T-helper 1 cell (primary cell): ENCODE data around the gene NTF3.

Source experiments
- DNase-seq, 5 donors: peaks; one replicate each; pipeline ENCODE4 v3.0.0-alpha.2; 2012 to 2020

The NTF3 gene

DNA sequence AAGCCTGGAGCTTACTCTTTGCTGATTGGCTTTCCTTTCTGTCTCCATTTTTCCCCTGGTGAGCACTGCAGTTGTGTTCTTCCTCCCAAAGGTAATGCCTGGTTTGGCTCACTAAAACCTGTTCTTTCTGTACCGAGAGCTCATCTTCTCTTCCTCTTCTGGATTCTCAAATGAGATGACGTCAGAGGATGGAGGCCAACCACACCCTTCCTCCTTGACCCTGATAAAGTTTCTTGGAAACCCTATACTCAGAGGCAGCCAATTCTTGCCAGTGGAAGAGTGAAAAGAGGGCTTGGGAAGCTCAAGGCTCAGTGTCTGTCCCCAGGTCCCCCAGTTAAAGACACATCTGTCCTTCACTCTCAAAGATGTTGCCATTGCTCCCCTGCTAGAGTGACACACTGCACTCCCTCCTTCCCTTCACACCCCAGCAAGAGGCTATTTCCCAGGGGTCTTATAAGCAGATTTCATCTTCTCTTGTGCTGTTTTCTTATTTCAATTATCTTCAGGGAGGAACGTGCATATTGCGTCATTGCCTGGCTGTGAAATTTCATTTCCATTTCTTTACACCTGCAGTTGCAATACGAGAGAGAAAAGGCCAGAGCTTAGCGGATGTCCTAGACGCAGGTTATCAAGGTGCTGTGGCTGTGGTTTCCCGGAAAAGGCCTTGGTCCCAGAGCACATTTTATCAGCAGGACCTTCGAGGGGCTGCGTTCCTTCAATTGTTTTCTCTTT is 27.3 kb downstream of the NTF3 start:
- DNase-seq: no peak

DNA sequence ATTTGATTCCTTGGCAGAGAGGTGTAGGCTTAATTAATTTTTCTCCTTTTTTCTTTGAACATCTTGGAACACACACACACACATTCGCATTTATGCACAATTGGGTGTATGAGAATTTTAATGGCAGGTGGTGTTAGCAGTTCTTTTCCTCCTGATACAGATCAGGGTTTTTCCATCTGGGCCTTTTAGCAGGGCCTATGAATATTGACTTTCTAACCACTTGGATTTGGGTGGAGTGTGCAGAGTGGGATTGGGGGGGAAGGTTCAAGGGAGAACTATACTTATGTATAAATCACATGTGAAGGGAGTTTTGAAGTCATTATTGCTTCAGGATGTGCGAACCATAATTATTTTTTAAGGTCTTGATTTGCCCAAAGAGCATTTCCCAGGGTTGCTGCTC is 28.9 kb downstream of the NTF3 start:
- DNase-seq: no peak

DNA sequence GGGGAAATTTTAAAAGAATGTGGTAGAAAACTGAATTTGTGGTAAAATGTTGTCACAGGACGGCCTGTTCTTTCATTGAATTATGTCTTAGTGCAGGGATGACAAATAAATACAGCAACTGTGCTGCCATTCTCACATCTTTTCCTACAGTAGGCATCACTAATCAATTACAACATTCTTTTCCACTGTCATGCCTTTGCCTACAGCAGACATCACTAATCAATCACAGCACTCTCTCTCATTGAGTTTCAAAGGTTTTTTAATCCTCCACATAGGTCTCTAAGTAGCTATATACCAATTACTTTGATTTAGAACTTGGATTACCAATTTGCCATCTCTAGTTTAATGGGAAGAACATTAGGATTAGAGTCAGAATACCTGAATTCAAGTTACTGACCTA is 30.1 kb downstream of the NTF3 start:
- DNase-seq: no peak

GRCh38 chr12:5464096-5464495 is 32.2 kb downstream of the NTF3 start:
- DNase-seq: no peak

DNA sequence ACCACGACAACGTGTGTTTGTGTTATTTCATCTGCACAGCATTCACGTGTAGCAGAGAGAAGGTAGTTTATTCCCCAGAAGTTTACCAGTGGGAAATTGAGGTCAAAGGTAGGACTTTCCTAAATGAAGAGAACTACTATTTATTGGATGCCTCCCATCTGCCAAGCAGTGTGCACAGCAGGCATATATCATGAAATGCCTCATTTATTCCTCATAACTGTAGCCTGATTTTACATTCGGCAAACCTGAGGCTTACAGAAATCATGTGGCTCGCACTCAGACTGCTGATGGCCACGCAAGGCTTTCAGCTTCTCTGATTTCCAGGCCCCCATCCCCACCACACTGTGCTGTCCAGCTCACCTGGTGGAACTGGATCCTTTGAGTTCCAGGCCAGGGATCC is 33.5 kb downstream of the NTF3 start:
- DNase-seq: no peak

DNA sequence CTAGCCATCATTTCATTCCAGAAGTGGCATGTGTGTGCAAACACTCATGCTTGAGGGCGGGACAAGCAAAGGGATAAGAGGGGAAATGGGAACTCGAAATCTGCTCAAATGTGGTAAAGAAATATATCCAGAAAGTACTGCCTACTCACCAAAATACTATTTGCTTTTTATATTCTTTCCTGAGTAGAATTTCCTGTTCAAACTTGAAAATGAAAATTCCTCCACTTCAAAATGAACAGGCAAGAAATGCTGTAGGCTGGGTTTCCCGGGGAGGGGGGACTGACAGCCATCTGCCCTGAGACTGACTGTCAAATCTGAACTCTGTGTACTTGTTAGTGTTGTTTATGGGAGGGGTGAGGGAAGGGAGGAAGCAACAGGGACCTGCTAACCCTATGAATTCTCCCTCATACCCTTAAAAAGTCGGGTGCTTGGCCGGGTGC is 34.6 kb downstream of the NTF3 start:
- DNase-seq: no peak

GRCh38 chr12:5467931-5468330 is 36.0 kb downstream of the NTF3 start:
- DNase-seq: no peak

GRCh38 chr12:5470221-5470620 is 38.3 kb downstream of the NTF3 start:
- no peak for DNase-seq

DNA sequence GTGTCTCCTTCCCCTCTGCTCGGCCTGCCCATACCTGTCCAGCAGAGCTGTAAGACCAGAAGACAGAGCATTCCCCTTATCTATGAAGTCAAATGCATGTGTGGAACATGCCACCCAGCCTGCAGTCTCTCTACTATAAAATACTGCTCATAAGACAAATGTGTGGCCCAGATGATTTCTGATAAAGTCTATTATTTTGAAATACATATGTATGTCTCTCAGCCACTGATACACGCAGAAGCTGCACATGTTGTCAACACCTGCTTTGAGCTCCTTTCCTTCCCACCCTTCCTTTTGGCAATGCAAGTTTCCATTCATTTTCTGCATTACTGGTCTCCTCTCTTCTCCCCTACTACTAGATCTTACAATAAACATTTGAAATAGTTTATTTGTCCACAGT is 38.8 kb downstream of the NTF3 start:
- DNase-seq: no peak

- DNase-seq: no peak
Observed at GRCh38 chr12:5473076-5473782, 41.3 kb downstream of the NTF3 start.

DNA sequence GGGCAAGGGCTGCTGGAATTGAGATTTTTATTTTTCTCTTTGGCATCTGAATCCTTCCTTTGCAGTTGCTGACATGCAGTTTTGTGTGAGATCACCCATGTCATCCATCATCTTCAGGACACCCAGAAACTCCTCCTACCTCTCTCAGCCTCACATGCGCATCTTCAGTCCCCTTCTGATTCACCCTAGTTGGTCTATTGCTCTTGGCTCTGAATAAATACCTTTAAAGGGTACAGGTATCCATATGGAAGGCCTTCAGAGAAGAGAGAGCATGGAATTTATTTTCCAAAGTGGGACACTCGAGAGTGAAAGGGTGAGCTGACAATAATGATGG is 41.8 kb downstream of the NTF3 start:
- no peak for DNase-seq

DNA sequence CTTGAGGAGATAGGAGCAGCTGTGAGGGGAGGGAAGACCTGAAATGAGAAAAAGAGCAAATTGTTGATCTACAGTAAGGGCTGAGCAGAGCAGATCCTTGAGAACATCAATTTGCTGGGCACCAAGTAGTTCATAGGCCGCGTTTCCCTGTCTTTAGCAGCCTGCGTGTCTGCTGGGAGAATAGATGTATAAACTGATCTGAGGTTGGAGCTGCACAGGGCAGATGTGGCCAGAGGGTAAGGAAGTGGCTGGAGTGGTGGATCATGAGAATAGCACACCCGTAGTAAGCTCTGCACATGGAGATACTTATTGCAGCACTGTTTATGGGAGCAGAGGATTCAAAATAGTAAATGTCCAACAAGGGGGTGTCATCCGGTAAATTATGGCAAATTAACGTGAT is 44.4 kb downstream of the NTF3 start:
- no peak for DNase-seq

DNA sequence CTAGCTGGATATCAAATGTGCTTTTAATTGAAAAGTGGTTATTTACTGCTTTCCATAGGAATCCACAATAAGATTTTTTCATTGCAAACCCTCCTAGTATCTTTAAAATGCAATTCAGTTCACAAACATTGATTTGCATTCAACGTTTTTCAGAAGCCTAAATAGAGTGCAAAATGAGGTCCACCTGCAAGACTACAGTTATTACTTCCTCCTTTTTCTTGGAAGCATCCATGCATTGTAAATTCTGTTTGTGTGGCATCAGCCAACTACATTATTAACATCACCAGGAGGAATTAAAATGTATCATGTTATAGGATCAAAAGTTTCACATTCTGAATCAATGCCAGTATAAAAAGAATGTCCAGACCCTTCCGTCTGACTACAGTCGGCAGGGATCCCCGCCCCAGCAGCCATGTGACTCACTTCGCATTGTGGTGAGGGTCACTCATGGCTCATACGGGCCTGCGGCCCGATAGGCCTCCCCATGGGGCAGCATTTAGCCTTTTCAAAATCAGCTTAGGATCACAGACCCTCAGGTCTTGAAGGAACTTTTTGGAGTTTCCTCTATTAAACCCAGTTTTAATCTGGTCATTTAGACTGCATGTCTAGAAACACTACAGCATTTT is 46.3 kb downstream of the NTF3 start:
- DNase-seq: no peak

DNA sequence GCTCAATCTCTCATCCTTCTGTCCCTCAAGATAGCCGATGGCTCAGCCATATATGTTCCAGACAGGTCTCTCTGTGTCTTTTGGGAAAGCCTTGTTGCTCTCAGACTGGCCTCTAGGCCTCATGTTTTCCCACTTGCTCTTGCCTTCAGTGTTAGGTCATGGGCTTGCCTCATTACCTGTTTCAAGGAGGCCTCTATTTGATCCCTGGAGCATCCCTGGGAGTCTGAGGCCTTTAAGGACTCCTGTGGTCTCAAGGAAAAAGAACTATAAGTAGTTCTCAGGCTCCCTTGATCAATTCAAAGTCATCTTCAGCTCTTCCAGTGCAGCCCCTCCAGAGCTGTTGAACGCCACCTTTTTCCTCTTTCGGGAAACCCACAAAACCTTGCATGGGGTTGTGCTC is 47.9 kb downstream of the NTF3 start:
- no peak for DNase-seq

- DNase-seq: no peak
Observed at GRCh38 chr12:5480218-5480937, 48.5 kb downstream of the NTF3 start.

DNA sequence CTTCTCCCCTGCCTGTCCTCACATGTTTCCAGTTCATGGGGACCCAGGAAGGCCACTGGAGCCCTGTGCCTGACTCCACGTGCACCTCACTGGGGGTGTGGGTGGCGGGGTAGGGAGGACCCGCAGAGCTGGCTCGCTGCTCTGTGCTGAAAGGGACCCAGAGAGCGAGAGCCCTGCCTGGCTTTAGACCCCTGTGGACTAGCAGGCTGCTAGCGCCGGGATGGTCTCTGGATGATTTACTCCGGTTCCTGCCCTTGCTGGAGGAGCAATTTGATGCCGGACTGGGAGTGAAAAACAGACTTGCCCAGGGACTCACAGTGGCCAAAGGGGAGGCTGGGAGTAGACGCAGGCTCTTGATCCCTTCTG is 49.0 kb downstream of the NTF3 start:
- no peak for DNase-seq

- DNase-seq: no peak
Observed at GRCh38 chr12:5481645-5482044, 49.7 kb downstream of the NTF3 start.

DNA sequence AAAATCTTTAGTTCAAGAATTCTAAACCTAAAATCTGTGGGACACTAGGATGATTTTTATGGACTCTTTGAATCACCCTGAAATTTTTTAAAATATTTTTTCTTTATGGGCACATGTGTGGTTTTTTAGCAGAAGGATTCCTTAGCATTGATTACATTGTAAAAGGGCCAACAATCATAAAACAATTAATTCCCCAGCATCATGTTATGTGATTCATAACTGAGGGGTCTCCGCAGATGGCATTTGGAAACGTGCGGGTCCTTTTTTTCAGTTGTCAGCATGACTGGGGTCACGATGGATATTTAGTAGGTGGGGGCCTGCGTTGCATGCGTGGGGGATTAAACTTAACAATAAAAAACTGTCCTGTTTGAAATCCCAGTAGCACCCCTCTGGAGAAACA is 52.5 kb downstream of the NTF3 start:
- no peak for DNase-seq

DNA sequence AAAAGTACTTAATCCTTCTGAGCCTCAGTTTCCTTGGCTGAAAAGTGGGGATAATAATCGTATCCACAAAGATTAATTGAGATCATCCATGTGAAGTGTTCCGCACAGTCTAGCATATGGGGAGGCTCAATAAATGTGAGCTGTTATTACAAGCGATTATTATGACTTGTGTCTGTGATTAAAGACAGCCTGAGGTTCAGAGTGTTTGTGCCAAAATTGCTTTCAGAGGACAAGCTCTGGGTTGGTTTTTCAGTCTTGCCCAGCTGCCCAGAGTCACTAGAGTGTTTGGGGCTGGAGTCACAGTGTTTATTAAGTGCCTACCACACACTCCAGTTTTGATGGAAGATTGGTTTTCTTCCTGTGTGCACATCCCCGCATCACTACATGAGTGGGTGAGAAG is 53.5 kb downstream of the NTF3 start:
- no peak for DNase-seq

- no peak for DNase-seq
Observed at GRCh38 chr12:5487076-5487475, 55.2 kb downstream of the NTF3 start.

GRCh38 chr12:5487948-5488625 is 56.2 kb downstream of the NTF3 start:
- no peak for DNase-seq

GRCh38 chr12:5488626-5488955 is 56.7 kb downstream of the NTF3 start:
- DNase-seq: no peak

DNA sequence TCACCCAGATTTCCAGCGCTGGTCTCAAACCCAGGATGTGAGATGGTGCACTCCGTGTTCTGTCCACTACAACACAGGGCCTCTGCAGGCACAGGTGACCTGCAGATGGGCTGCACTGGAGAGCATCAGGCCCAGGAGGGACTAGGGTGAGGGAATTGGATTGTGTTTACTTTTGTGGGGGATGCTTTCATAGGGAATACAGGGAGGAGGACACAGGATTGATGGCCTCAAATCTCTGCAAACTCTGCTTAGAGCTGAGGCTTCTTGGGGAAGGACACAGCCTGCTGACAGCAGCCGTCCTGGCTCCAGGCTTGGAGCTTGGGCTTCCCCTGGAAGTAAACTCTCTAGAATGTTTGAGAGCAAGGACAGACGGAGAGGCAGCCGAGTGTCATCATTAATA is 57.1 kb downstream of the NTF3 start:
- DNase-seq: no peak
